Left lobe of liver (tissue), 2 donors: ENCODE measurements around the gene NFATC4. TPM values are rescaled to one million over a fixed set of nuclear protein-coding genes. Genes with fewer than 3 reads are reported as not detected.
"Not testable (repeated sequence)": the region's sequence is repeated elsewhere in the genome, so short reads cannot be mapped to it uniquely, and the experiment has no call there.

Experiments used
- ATAC-seq: fragments of 200-7000 bp; cut with Tn5 transposase; one replicate; pipeline ENCODE4 v1.9.1; 2020; ENCODE audit warnings: mild to moderate bottlenecking, moderate library complexity
- DNase-seq: peaks from one replicate; pipeline ENCODE4 v3.0.0-alpha.2; 2020; ENCODE audit warnings: low spot score
- total RNA-seq: library from RNA; stranded (reverse); gene quantifications from one replicate; pipeline ENCODE4 v1.2.1, GENCODE V29; 2021
- donor health status: DM: no; HTN: no; CAD: no; lungs with moderate emphysema.
- donor health status: DM: no; HTN: yes; CAD: no.

Gene NFATC4
- total RNA-seq, 1 donor from 2014 or later: 1.4 TPM

DNA sequence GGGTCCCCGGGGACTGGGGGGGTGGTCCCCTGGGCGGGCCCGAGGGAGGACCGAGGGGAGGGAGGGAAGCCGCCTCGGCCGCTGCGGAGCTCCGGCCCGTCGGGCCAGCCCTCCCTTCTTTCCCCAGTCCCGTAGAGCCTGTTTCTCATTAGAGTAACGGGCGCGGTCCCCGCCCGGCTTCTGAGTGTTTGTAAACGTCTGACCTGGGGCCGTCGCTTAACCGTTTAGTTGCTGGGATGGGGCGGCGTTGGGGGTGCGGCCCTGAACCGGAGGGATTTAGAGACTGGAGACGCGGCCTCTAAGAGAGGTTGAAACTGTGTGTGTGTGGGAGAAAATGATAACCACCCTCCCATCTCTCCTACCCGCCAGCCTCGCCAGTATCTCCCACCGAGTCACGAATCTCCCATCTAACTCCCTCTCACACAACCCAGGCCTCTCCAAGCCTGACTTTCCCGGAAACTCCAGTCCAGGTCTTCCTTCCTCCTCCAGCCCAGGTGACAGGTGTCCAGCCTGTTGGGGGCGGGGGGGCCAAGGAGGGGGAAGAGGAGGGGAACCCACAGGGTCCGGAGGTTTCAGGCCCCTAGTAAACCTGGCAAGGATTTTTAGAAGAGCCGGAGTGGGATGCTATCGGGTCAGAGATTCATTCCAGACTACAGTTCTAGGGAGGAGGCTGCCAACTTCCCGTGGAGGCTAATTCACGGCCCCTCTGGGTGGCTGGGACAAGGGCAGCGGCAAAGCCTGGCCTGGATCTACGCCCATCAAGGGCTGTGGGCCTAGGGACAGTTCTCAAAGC, 1.1 kb upstream of the NFATC4 start:
- peak; percentile 55 for DNase-seq
- ATAC-seq: peak; percentile 49

DNA sequence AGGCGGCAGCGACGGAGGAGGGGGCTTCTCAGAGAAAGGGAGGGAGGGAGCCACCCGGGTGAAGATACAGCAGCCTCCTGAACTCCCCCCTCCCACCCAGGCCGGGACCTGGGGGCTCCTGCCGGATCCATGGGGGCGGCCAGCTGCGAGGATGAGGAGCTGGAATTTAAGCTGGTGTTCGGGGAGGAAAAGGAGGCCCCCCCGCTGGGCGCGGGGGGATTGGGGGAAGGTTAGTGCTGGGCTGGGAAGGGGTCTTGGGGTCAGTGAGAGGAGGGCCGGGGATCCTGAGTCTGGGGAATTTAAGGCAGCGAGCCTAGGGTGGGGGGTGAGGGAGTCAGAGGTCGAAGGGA, 203 bp downstream of the NFATC4 start:
- ATAC-seq (no peak), DNase-seq (no peak)

DNA sequence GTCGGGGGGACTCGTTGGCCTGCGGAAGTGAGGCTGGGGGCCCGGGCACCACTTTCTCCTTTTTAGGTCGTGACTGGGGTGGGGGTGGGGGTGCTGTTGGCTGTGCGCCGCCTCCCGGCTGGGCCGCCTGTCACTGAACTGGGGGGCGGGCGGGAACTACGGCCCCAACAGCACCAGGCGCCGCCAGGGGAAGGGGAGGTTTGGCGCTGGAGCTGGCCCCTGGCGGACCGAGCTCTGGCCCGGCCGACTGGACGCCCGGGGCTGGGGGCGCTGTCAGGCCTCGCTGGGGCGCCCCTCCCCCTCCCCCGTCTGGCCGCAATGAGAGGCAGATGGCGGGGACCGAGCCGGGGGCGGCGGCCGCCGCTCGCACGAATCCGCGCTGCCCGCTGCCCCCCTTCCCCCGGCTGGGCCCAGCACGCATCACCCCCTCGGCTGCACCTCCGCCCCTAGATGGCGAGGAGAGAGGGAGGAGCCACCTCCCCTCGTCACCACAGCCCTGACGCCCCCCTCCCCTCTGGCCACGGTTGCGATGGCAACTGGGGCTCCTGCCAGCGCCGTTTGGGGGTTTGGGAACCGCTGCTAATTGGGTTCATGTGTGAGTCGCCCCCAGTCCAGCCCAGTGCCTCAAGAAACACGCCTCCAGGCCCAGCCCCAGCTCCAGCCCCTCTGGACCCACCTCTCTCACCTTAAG, 723 bp downstream of the NFATC4 start:
- ATAC-seq (no peak), DNase-seq (no peak)

DNA sequence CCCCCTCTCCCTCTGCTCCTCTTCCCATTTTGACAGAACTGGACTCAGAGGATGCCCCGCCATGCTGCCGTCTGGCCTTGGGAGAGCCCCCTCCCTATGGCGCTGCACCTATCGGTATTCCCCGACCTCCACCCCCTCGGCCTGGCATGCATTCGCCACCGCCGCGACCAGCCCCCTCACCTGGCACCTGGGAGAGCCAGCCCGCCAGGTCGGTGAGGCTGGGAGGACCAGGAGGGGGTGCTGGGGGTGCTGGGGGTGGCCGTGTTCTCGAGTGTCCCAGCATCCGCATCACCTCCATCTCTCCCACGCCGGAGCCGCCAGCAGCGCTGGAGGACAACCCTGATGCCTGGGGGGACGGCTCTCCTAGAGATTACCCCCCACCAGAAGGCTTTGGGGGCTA, 1.5 kb downstream of the NFATC4 start:
- DNase-seq: no peak
- ATAC-seq: no peak

DNA sequence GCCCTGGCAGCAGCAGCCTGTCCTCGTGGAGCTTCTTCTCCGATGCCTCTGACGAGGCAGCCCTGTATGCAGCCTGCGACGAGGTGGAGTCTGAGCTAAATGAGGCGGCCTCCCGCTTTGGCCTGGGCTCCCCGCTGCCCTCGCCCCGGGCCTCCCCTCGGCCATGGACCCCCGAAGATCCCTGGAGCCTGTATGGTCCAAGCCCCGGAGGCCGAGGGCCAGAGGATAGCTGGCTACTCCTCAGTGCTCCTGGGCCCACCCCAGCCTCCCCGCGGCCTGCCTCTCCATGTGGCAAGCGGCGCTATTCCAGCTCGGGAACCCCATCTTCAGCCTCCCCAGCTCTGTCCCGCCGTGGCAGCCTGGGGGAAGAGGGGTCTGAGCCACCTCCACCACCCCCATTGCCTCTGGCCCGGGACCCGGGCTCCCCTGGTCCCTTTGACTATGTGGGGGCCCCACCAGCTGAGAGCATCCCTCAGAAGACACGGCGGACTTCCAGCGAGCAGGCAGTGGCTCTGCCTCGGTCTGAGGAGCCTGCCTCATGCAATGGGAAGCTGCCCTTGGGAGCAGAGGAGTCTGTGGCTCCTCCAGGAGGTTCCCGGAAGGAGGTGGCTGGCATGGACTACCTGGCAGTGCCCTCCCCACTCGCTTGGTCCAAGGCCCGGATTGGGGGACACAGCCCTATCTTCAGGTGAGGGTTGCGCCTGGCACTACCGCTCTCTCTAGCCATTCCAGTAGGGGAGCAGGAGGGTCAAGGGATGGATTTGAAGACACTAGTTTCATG, 2.1 kb downstream of the NFATC4 start:
- DNase-seq (no peak), ATAC-seq (no peak)

DNA sequence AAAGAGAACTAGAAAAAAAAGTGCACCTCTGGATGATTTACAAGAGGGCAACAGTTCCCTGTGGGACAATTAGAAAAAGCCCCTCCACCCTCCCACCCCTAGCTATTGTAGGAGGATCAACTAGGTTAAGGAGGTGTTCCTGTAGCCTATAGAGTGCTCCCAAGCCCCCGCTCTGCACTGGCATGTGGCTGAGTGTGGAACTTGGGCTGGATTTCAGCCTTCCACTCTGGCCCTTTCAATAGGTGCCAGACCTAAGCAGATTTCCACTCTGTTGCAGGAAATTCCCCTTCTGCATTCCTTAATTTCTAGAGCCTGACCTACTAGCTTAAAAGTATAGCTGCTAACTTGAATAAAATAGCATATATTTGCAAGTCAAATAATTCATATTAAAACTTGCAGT, 2.8 kb downstream of the NFATC4 start:
- no peak for ATAC-seq
- DNase-seq: no peak

DNA sequence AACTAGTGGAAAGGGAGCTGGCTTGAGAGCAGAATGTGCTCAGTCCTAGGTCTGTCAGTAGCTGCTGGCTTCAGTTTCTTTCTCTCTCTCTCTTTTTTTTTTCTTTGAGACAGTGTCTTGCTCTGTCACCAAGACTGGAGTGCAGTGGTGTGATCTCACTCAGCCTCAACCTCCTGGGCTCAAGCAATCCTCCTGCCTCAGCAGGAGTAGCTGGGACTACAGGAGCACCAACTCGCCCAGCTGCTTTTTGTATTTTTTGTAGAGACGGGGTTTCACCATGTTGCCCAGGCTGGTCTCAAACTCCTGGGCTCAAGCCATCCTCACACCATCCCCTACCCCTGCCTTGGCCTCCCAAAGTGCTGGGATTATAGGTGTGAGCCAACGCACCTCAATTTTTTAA, 3.6 kb downstream of the NFATC4 start:
- DNase-seq, ATAC-seq: not testable (repeated sequence)

DNA sequence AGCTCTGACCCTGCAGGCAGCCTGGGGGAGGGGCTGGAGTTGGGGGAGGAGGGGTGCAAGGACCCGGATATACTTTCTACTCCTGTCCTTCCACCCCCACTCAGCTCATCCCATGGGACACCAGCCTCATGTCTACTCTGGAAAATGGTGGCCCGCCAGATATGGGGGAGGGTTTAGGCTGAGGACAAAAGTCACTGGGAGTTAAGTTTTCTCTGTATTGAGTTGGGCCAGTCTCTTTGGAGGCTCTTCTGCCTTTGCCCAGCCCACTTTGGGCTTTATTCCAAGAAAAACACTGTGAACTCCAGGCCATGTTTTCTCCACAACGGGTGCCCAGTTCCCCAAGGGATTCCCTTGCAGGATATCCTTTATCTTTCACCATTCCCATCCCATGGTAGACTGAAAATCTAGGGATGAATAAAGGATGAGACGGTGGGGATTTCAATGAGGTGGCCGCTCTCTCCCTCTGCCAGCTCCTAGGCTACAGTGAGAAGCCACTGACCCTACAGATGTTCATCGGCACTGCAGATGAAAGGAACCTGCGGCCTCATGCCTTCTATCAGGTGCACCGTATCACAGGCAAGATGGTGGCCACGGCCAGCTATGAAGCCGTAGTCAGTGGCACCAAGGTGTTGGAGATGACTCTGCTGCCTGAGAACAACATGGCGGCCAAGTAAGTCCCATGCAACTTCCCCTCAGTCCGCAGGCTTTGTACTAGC, 4.9 kb downstream of the NFATC4 start:
- ATAC-seq (peak; percentile 33), DNase-seq (no peak)

DNA sequence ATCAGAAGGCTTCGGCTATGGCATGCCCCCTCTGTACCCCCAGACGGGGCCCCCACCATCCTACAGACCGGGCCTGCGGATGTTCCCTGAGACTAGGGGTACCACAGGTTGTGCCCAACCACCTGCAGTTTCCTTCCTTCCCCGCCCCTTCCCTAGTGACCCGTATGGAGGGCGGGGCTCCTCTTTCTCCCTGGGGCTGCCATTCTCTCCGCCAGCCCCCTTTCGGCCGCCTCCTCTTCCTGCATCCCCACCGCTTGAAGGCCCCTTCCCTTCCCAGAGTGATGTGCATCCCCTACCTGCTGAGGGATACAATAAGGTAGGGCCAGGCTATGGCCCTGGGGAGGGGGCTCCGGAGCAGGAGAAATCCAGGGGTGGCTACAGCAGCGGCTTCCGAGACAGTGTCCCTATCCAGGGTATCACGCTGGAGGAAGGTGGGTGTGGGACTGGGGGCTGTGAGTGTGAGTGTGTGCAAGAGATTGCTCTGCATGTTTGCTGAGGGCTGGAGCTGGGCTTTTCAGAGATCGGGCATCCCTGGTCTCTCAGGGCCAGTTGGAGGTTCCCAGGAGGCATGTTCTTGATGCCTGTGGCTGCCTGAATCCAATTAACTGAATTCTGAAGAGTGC, 8.6 kb downstream of the NFATC4 start:
- ATAC-seq: no peak
- no peak for DNase-seq

DNA sequence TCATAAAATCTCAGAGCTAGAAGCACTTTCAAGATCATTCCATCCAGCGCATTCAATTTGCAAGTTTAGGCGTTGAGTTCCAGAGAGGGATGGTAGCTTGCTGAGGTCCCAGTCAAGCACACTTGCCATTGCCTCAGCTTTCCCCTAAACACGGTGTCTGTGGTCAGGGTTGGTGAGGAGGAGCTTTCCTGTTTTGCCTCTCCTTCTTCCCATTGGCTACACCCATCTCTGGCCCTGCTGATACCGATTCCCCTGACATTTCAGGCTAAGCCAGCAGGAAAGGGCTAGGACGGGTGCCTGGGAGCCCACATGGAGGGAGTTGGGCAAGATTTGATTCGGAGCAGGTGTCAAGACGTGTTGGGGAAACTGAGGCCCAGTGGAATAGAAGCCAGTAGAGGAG, 9.1 kb downstream of the NFATC4 start:
- ATAC-seq: no peak

DNA sequence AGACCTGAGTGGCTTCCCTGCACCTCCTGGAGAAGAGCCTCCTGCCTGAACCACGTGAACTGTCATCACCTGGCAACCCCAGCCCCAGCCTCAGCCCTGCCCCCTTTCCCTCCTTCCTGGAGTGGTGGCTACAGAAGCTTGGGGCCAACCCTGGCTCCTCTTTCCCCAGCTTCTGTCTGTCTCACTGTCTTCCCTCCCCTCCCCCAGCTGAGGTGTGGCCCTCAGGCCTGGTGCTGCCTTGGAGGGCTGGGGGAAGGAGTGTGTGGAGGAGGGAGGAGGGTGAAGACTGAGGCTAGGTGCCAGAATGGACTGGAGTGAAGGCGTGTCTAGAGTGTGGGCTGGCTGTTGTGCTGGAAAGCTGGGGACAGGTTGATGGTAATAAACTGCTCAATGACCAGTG, 9.7 kb downstream of the NFATC4 start:
- ATAC-seq (no peak), DNase-seq (no peak)

More for the DNA sequence above, 9.1 kb downstream of the NFATC4 start:
- no peak for DNase-seq

DNA sequence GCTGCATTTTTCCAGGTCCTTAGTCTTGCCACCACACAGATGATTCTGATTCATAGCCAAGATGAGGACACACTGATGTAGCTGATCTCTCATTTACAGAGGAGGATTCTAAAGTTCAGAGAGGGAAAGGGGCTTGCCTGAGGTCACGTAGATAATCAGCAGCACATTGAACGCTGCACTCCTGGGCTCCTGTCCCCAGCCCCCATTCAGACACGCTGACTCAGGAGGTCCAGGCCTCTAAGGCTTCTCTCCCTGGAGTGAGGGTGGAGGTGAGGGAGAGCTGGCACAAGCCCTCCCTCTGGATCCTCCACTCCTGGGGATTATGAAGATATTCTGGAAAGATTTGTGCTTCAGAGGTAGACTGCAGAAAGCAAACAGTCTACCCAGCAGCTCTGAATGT, 10.3 kb downstream of the NFATC4 start:
- DNase-seq (no peak), ATAC-seq (no peak)

DNA sequence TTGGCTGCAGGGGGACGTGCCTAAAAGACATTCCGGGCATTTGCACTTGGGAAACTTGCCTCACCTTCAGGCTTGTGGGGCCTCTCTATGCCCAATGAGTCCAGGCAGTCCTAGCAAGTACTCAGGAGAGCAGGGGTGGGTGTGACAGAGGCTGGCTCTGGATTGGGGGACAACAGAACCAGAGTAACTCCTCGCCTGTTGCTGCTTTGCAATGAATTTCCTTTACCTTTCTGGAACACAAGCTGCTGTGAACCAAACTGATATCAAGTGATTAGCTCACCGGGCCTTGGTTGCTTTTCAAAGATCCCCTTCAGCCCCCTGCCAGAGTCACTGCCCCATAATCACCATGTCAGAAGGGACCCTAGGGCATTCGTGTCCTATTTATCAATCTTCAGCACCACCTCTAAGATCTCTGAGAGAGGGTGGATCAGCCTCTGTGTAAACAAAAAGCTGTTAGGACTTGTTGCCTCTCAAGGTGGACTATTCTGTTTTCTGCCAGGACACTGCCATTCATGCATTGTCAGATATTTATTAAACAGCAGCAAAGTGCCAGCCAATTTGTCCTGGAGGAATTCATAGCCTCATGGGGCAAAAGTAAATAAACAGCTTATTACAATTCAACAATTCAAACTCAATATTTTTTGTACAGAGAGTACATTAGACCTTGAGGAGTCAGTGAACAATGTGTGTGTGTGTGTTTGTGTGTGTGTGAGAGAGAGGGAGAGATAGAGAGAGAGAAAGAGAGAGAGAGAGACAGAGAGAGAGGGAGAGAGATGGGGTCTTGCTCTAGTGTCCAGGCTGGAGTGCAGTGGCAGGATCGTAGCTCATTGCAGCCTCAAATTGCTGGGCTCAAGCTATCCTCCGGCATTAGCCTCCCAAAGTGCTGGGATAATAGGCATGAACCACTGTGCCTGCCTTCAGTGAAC, 11.3 kb downstream of the NFATC4 start:
- DNase-seq (no peak), ATAC-seq (no peak)

DNA sequence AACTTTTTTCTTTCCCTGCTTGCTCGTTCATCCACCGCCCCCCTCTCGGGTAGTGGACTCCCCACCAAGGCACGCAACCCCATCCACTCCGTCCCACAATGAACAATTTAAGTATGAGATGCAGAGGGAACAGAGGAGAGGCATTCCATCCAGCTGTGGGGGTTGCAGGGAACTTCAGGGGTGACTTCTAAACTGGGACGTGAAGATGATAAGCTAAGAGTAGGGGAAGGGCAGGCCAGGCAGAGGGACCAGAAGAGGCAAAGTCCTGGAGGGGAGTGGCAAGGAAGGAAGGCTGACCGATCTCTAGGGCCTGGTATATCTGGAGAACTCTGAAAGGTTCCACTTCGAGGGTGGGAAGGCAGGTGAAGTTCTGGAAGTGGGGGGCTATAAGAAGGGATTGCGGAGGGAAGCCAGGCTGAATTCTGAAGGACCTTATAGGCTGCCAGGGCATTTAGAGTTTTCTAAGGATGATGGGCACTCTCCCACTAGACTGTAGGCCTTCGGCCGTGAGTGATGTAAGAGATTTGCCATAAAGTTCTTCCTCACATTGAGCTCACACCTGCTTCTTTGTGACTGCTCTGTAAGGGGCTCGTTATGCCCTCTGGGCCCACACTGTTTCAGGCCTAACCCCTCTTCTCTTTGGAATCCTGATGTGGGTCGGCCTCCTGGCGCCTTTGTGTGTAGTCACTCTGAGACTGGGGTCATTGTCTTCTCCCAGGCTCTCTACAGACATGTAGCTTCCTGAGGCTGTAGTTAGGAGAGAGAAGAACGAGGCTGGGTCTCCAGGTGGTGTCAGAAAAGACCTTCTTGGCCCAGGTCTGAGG, 12.1 kb downstream of the NFATC4 start:
- DNase-seq (no peak), ATAC-seq (no peak)

DNA sequence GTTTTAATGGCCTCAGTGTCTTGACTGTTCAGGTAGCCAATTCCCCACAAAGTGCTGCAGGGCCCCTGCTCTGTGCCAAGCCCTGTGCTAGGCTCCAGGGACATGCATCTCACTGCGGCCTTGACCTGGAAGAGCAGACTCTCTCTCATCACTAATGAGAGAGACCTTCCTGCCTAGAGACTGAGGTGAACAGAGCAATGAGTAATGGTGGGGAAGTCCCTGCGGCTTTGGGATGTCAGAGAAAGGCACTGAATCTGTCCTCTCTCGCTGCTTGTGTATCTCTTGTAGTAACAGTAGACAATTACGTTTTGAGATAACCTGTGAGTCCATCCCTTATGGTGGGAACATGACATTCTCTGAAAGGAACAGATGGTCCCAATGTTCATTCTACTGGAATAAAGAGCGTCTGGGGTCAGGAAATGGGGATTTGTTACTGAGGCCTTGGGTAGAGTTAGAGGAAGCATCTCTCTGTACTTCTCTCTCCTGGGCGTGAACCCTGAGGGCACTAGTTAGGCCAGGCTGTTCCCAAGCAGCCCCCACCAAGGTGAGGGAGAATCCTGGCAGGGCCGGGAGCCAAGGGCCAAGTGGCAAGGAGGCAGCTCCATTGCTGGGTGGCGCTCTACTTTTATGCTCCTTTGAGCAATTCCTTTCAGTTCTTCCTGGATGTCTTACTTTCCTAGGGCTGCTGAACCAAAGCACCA, 13.5 kb downstream of the NFATC4 start:
- ATAC-seq: no peak
- no peak for DNase-seq

DNA sequence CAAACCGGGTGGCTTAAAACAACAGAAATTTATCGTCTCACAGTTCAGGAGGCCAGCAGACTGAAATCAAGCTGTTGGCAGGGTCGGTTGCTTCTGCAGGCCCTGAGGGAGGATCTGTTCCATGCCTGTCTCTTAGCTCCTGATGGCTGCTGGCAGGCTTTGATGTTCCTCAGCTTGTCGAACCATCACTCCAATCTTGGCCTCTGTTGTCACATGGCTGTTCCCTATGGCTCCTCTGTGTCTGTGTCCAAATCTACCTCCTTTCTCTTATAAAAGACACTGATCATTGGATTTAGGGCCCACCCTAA, 14.0 kb downstream of the NFATC4 start:
- DNase-seq (no peak), ATAC-seq (no peak)

DNA sequence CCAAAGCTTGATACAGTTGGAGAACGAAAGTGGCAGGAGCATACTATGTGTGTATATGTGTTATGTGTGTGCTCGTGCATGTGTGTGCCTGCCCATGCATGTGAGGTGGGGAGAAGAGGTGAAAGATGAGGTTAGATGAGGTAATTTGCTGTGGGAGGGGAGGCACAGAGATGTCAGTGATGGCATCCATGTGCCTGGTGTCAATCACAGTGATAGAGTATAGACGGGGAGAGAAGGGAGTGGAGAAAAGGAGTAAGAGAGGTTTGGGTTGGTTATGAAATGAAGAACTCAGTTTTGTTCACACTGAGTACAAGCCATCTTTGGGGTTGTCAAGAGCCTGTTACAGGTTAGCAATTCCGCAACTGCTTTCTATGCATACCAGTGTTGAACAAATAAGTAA, 16.2 kb downstream of the NFATC4 start:
- DNase-seq (no peak), ATAC-seq (no peak)

DNA sequence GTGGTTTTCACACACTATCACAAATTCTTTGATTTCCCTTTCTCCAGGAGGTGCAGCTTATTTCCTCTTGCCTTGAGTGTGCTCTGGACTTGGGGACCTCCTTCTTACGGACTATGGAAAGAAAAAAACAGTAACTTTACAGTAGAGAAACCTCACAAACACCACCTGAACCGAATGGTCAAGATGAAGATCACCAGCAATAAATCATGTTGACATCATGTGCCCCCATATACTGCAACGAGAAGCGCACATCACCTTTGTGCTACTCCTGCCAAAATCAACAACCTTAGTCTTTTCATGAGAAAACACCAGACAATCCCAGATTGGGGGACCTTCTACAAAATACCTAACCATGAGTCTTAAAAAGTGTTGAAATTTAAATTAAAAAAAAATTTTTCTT, 17.5 kb downstream of the NFATC4 start:
- ATAC-seq (no peak), DNase-seq (no peak)

DNA sequence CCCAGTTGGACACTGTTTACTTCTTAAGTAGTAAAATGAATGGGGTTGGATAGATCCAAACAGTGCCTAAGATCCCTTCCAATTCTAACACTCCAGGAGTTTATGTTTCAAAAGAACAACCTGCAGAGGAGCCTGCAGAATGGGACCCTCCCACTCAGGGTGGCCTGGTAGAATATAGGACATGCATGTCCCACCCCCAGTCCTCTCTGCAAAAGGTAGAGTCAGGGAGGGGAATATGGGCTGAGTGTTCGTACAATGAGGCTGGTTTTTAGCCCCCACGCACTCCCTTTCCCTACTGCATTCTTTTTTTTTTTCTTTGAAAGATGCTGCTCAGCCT, 19.0 kb downstream of the NFATC4 start:
- ATAC-seq: no peak
- no peak for DNase-seq
